Peyer's patch (tissue), 4 donors: ENCODE measurements around the gene NKD1. TPM values are rescaled to one million over a fixed set of nuclear protein-coding genes. Genes with fewer than 3 reads are reported as not detected.
A peak's percentile ranks its signal among the peaks of the same experiment; 100 is the strongest.

Source experiments
- DNase-seq, 3 donors: peaks; one replicate each; pipeline ENCODE4 v3.0.0-alpha.2; 2017 to 2019
- H3K27ac ChIP-seq, 4 donors: fragments of 200-600 bp; sonication (generic); one replicate each; pipeline ENCODE4 v1.5.1; 2016 to 2019
- H3K27me3 ChIP-seq, 2 donors: fragments of 200-600 bp; sonication (generic); one replicate each; pipeline ENCODE4 v1.5.1; 2019
- H3K36me3 ChIP-seq, 3 donors: fragments of 200-600 bp; sonication (generic); one replicate each; pipeline ENCODE4 v1.5.1; 2016 to 2019
- H3K4me1 ChIP-seq, 4 donors: fragments of 200-600 bp; sonication (generic); one replicate each; pipeline ENCODE4 v1.5.1; 2016 to 2019
- H3K4me3 ChIP-seq, 4 donors: fragments of 200-600 bp; sonication (generic); 1 replicate in 3 of 4; 2 replicates in 1 of 4; pipeline ENCODE4 v1.5.1; 2016 to 2019; ENCODE audit warnings: mild to moderate bottlenecking in 1 of 4
- H3K9me3 ChIP-seq, 4 donors: fragments of 200-600 bp; sonication (generic); one replicate each; pipeline ENCODE4 v1.5.1; 2016 to 2019; ENCODE audit warnings: mild to moderate bottlenecking in 1 of 4
- CTCF ChIP-seq, 6 experiments: fragments of 450-650 bp in 4 of 6; fragments of 200-600 bp in 2 of 6; sonication (generic) in 1 of 6; IDR thresholded peaks; one replicate each; pipeline ENCODE4 v1.5.1; 2017 to 2019; ENCODE audit warnings: antibody characterized with exemption in 6 of 6, mild to moderate bottlenecking in 3 of 6, moderate library complexity in 1 of 6
- POLR2A ChIP-seq, 2 donors: fragments of 450-650 bp; IDR thresholded peaks; one replicate each; pipeline ENCODE4 v1.5.1; 2017; ENCODE audit warnings: antibody characterized with exemption in 2 of 2, mild to moderate bottlenecking in 2 of 2, moderate library complexity in 2 of 2
- total RNA-seq, 4 donors: library from RNA; depleted of rRNA; stranded (reverse); fragments of >200 nt; gene quantifications; one replicate each; pipeline ENCODE4 v1.1.0, GENCODE V29; 2016

NKD1 gene
- 1 to 10 TPM; 1.7 to 4.0 (median 3.4) TPM for total RNA-seq

- Histone ChIP-seq H3K9me3 (no peaks in the 10 kb centered on the region), H3K36me3 (no peaks in the 10 kb centered on the region), H3K27ac (peak within 1 kb of the TSS; percentile 34 to 80 (median 60)), H3K27me3 (no peaks in the 10 kb centered on the region), H3K4me3 (peak within 1 kb of the TSS; percentile 79 to 89 (median 84)), H3K4me1 (peaks cover 0 to 9% (median 3%) of the 10 kb centered on the region in 4 donors)
- TF ChIP-seq POLR2A (IDR thresholded peaks at IDR 0.05) (no peak), CTCF (IDR thresholded peaks at IDR 0.05) (no peak)
- peak; percentile 70 to 84 (median 82) for DNase-seq
These were observed at the start of gene NKD1 for GRCh38 chr16:50548125-50548908. TSS of gene NKD1 (plus strand) at chr16:50548396. CDS start at chr16:50548554, 158 bp downstream.

- Histone ChIP-seq H3K4me1 (no peaks in the 10 kb centered on the region), H3K9me3 (no peaks in the 10 kb centered on the region), H3K36me3 (no peaks in the 10 kb centered on the region), H3K27me3 (no peaks in the 10 kb centered on the region), H3K4me3 (no peak overlapping the region), H3K27ac (no peak overlapping the region)
- TF ChIP-seq POLR2A (IDR thresholded peaks at IDR 0.05) (no peak), CTCF (IDR thresholded peaks at IDR 0.05) (no peak)
- DNase-seq, result no peak
These were observed 49.6 kb upstream of the NKD1 start for GRCh38 chr16:50498431-50499155.

GRCh38 chr16:50499254-50499653 lies 48.9 kb upstream of the NKD1 start:
- H3K9me3 ChIP-seq, result no peaks in the 10 kb centered on the region
- H3K27ac ChIP-seq, result no peak overlapping the region
- H3K27me3 ChIP-seq, result no peaks in the 10 kb centered on the region

GRCh38 chr16:50500171-50500874 lies 47.9 kb upstream of the NKD1 start:
- TF ChIP-seq POLR2A (IDR thresholded peaks at IDR 0.05) (no peak), CTCF (IDR thresholded peaks at IDR 0.05) (no peak)
- no peaks in the 10 kb centered on the region for H3K27me3 ChIP-seq
- DNase-seq, result no peak

More at GRCh38 chr16:50499254-50499653, 48.9 kb upstream of the NKD1 start:
- Histone ChIP-seq H3K36me3 (no peaks in the 10 kb centered on the region), H3K4me1 (no peaks in the 10 kb centered on the region), H3K4me3 (no peak overlapping the region)
- TF ChIP-seq POLR2A (IDR thresholded peaks at IDR 0.05) (no peak), CTCF (IDR thresholded peaks at IDR 0.05) (no peak)
- no peak for DNase-seq

GRCh38 chr16:50501251-50501650 lies 46.9 kb upstream of the NKD1 start:
- Histone ChIP-seq H3K27me3 (no peaks in the 10 kb centered on the region), H3K9me3 (no peaks in the 10 kb centered on the region), H3K27ac (no peak overlapping the region), H3K36me3 (no peaks in the 10 kb centered on the region), H3K4me3 (no peak overlapping the region), H3K4me1 (no peaks in the 10 kb centered on the region)
- DNase-seq, result no peak
- no peak for TF ChIP-seq POLR2A (IDR thresholded peaks at IDR 0.05)
- no peak for TF ChIP-seq CTCF (IDR thresholded peaks at IDR 0.05)

More at GRCh38 chr16:50500171-50500874, 47.9 kb upstream of the NKD1 start:
- Histone ChIP-seq H3K27ac (no peak overlapping the region), H3K4me1 (no peaks in the 10 kb centered on the region), H3K4me3 (no peak overlapping the region), H3K9me3 (no peaks in the 10 kb centered on the region), H3K36me3 (no peaks in the 10 kb centered on the region)
